ENCODE results near the gene CRTAP.

DNA sequence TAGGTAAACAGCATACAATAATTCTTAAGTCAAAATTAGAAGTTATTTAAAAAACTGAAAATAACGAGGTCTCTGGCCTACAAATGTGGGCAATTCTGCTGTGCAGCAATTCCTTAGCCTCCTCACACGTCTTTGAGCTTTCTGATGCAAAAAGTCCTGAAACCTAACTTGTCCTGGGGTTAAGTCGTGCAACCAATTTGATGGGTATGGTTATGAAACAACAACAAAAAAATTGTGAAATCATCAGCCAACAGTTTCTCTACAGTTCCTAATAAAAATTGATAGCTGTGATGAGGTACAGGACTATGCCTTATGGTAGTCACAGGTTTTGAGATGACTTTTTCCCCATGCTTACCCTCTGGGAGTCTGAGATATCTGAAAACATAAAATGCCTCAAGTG lies 10.3 kb upstream of the CRTAP start:
- no peak for TF ChIP-seq POLR2A (IDR thresholded peaks at IDR 0.05)
- no peak for TF ChIP-seq CTCF (IDR thresholded peaks at IDR 0.05)
- TF ChIP-seq EP300 (IDR thresholded peaks at IDR 0.05): no peak
